SU-DHL-6 (cell line): ENCODE measurements around the gene SPAG8.

Experiments used
- EZH2phosphoT487 ChIP-seq: fragments of 200-600 bp; sonication (generic), shearing (Covaris generic); conservative IDR thresholded peaks from 2 replicates; pipeline ENCODE4 v1.6.1; 2018; ENCODE audit warnings: mild to moderate bottlenecking, antibody characterized with exemption, low read length, moderate library complexity, mixed read lengths
- TF ChIP-seq, protein P1 (sequence below): fragments of 200-600 bp; sonication (generic); IDR thresholded peaks from one replicate; pipeline ENCODE4 v1.5.1; 2017; ENCODE audit warnings: antibody characterized with exemption, mild to moderate bottlenecking, low read length, moderate library complexity; ENCODE audit not compliant: insufficient read depth, poor library complexity, severe bottlenecking

DNA sequence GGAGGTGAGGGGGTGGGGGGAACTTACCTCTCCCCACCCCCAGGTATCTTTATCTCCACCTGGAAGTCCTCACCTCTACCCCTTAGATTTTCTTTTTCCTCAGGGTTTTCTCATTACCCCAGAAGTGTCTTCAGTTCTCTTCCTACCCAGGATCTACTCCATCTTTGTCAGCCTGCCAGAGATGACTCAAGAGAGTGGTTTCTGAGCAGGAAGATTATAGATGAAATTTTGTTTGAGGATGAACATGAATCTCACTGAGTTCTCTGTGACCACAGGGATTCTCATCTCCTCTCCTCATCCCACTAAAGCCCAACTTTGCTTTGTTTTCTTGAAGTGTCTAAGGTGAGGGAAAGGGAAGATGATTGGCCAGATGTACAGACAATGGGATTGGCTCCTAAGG, 8.0 kb upstream of the SPAG8 start:
- TF ChIP-seq, protein P1, sequence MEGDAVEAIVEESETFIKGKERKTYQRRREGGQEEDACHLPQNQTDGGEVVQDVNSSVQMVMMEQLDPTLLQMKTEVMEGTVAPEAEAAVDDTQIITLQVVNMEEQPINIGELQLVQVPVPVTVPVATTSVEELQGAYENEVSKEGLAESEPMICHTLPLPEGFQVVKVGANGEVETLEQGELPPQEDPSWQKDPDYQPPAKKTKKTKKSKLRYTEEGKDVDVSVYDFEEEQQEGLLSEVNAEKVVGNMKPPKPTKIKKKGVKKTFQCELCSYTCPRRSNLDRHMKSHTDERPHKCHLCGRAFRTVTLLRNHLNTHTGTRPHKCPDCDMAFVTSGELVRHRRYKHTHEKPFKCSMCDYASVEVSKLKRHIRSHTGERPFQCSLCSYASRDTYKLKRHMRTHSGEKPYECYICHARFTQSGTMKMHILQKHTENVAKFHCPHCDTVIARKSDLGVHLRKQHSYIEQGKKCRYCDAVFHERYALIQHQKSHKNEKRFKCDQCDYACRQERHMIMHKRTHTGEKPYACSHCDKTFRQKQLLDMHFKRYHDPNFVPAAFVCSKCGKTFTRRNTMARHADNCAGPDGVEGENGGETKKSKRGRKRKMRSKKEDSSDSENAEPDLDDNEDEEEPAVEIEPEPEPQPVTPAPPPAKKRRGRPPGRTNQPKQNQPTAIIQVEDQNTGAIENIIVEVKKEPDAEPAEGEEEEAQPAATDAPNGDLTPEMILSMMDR: no peak
- TF ChIP-seq EZH2phosphoT487: no peak
